ENCODE data around the gene SPAG6. TPM values are rescaled to one million over a fixed set of nuclear protein-coding genes. Genes with fewer than 3 reads are reported as not detected.
A peak's percentile ranks its signal among the peaks of the same experiment; 100 is the strongest.

SPAG6 gene
- polyA plus RNA-seq, 3 donors = 0.11 to 0.13 TPM; not detected in 1

DNA sequence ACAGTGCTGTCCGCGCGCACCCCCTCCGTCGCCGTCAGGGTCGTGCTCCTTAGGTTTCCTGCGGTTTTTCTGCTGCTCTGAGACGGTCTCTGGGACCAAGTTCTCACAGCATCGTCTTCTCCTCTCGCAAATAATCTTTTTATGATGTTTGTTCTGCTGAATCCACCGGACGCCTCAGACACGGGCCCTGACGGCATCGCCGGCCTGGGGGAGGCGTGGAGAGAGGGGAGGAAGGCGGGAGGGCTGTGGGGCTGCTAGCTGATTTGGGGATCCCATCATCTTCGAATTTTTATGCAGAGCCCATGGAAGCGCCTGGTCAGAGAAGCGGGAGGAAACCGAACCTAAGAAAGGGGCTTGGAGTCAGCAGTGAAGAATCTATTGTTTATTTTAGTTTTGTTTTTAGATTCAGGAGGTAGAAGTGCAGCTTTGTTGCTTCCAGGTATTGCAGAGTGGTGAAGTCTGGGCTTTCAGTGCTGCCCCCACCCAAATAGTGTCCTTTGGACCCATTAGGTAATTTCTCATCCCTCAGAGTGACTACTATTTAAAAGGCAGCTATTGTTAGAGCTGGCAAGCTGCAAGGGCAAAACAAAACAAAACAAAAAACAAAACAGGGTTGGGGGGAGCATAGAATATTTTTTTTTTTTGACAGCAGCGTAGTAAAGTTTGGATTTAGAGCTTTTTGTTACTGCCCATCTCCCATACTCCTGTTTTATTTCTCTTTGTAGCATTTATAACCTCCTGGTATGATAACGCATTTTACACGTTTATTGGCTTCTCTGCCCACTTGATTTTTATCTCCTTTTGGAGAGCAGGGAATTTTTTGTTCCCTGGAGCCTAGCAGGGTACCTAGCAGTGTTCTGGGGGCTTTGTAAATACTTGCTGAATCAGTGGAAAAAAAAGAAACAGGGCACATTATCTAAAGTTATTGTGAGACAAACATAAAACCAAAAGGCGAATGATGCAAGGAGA lies 92.6 kb downstream of the SPAG6 start:
- H3K79me2 ChIP-seq (ENCODE audit: insufficient read depth, low read length) = no peaks in the 10 kb centered on the region
- intact Hi-C loops (cut with micrococcal nuclease) = loop anchor here (5.0 to 10.0 kb wide), 8 partner anchors 63 to 436 kb away; partner anchors contain the start of genes DNAJC1 (in 2 of the 2), SPAG6 (in 2 of the 2) and BMI1 (in 1 of the 2)
- Mint-ChIP-seq H3K4me1 (peaks cover 37% of the 10 kb centered on the region), H3K9me3 (peaks cover 0 to 3% (median 0%) of the 10 kb centered on the region in 7 donors), H3K36me3 (peaks cover 0 to 6% of the 10 kb centered on the region in 2 donors), H3K4me3 (peak overlapping the region; percentile 96 to 97), H3K27me3 (ENCODE audit: low read depth in 3 of 3) (peaks cover 20 to 47% (median 26%) of the 10 kb centered on the region in 3 donors), H3K27ac (peak overlapping the region; percentile 91 to 97 (median 94))
- H3K9me3 ChIP-seq (replicated peaks in 1 of 2; ENCODE audit: control insufficient read depth in 1 of 2, insufficient read depth in 1 of 2, low read length in 2 of 2) = no peaks in the 10 kb centered on the region
- H3K27ac ChIP-seq (ENCODE audit: low read depth in 1 of 2, low read length in 2 of 2) = peak overlapping the region; percentile 87 to 93
- H3K4me1 ChIP-seq (ENCODE audit: control insufficient read depth in 1 of 2, insufficient read depth in 2 of 2, low read length in 2 of 2) = peaks cover 28 to 46% of the 10 kb centered on the region in 2 donors
- DNase-seq = no peak
- H2AFZ ChIP-seq (ENCODE audit: insufficient read depth, low read depth, low read length, poor library complexity, severe bottlenecking) = peak overlapping the region; percentile 92
- TF ChIP-seq, protein P1, sequence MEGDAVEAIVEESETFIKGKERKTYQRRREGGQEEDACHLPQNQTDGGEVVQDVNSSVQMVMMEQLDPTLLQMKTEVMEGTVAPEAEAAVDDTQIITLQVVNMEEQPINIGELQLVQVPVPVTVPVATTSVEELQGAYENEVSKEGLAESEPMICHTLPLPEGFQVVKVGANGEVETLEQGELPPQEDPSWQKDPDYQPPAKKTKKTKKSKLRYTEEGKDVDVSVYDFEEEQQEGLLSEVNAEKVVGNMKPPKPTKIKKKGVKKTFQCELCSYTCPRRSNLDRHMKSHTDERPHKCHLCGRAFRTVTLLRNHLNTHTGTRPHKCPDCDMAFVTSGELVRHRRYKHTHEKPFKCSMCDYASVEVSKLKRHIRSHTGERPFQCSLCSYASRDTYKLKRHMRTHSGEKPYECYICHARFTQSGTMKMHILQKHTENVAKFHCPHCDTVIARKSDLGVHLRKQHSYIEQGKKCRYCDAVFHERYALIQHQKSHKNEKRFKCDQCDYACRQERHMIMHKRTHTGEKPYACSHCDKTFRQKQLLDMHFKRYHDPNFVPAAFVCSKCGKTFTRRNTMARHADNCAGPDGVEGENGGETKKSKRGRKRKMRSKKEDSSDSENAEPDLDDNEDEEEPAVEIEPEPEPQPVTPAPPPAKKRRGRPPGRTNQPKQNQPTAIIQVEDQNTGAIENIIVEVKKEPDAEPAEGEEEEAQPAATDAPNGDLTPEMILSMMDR (IDR thresholded peaks at IDR 0.05) = no peak
- peaks cover 15 to 41% of the 10 kb centered on the region in 2 donors for H3K27me3 ChIP-seq (ENCODE audit: control insufficient read depth in 2 of 2, insufficient read depth in 2 of 2, low read length in 2 of 2)
- H3K9ac ChIP-seq (ENCODE audit: insufficient read depth, low read length, poor library complexity, severe bottlenecking) = peak overlapping the region; percentile 85
- H4K20me1 ChIP-seq (ENCODE audit: insufficient read depth, low read length) = no peaks in the 10 kb centered on the region
- 2% methylated on average over 19 of the region's 27 CpGs for WGBS (ENCODE audit: insufficient coverage)
- H3K4me3 ChIP-seq (replicated peaks in 1 of 3; ENCODE audit: low read depth in 2 of 3, low read length in 3 of 3) = peak overlapping the region; percentile 56 to 84 (median 78)
- H3K4me2 ChIP-seq (replicated peaks; ENCODE audit: extremely low read depth, low read length, poor library complexity, severe bottlenecking) = peak overlapping the region; percentile 90
- H3K36me3 ChIP-seq (replicated peaks in 1 of 2; ENCODE audit: control insufficient read depth in 1 of 2, insufficient read depth in 2 of 2, low read length in 2 of 2) = no peaks in the 10 kb centered on the region

- TF ChIP-seq, protein P1 (IDR thresholded peaks at IDR 0.05) = no peak
- Mint-ChIP-seq H3K36me3 (peaks cover 0 to 6% of the 10 kb centered on the region in 2 donors), H3K27me3 (ENCODE audit: low read depth in 3 of 3) (peaks cover 20 to 47% (median 26%) of the 10 kb centered on the region in 3 donors), H3K4me3 (peak overlapping the region; percentile 96 to 97), H3K4me1 (peaks cover 35% of the 10 kb centered on the region), H3K9me3 (peaks cover 0 to 3% (median 0%) of the 10 kb centered on the region in 7 donors), H3K27ac (no peak overlapping the region)
- Histone ChIP-seq H3K9ac (ENCODE audit: insufficient read depth, low read length, poor library complexity, severe bottlenecking) (no peak overlapping the region), H3K36me3 (replicated peaks in 1 of 2; ENCODE audit: control insufficient read depth in 1 of 2, insufficient read depth in 2 of 2, low read length in 2 of 2) (no peaks in the 10 kb centered on the region), H4K20me1 (ENCODE audit: insufficient read depth, low read length) (no peaks in the 10 kb centered on the region), H2AFZ (ENCODE audit: insufficient read depth, low read depth, low read length, poor library complexity, severe bottlenecking) (no peak overlapping the region), H3K79me2 (ENCODE audit: insufficient read depth, low read length) (no peaks in the 10 kb centered on the region), H3K27me3 (ENCODE audit: control insufficient read depth in 2 of 2, insufficient read depth in 2 of 2, low read length in 2 of 2) (peaks cover 15 to 41% of the 10 kb centered on the region in 2 donors), H3K4me1 (ENCODE audit: control insufficient read depth in 1 of 2, insufficient read depth in 2 of 2, low read length in 2 of 2) (peaks cover 28 to 44% of the 10 kb centered on the region in 2 donors), H3K4me3 (replicated peaks in 1 of 3; ENCODE audit: low read depth in 2 of 3, low read length in 3 of 3) (peak overlapping the region in 1 of 3 experiments; percentile 84), H3K27ac (ENCODE audit: low read depth in 1 of 2, low read length in 2 of 2) (no peak overlapping the region), H3K4me2 (replicated peaks; ENCODE audit: extremely low read depth, low read length, poor library complexity, severe bottlenecking) (peak overlapping the region; percentile 90), H3K9me3 (replicated peaks in 1 of 2; ENCODE audit: control insufficient read depth in 1 of 2, insufficient read depth in 1 of 2, low read length in 2 of 2) (no peaks in the 10 kb centered on the region)
- no peak for DNase-seq
- intact Hi-C loops (cut with micrococcal nuclease) = loop anchor here (5.0 to 10.0 kb wide), 8 partner anchors 64 to 436 kb away; partner anchors contain the start of genes DNAJC1 (in 2 of the 2), SPAG6 (in 2 of the 2) and BMI1 (in 1 of the 2)
- no CpG with 5 or more reads among the region's 4 CpGs for WGBS (ENCODE audit: insufficient coverage)
These were observed 93.4 kb downstream of the SPAG6 start for GRCh38 chr10:22438711-22439110.

Measured in CD14-positive monocyte (primary cell).